ELF-1 (cell line): ENCODE data around the gene RAB10.
"Not testable (repeated sequence)": the region's sequence is repeated elsewhere in the genome, so short reads cannot be mapped to it uniquely, and the experiment has no call there.

Experiments used
- DNase-seq: peaks from one replicate; pipeline ENCODE4 v3.0.0-alpha.2; 2016; ENCODE audit warnings: low read depth, low spot score

Gene RAB10

DNA sequence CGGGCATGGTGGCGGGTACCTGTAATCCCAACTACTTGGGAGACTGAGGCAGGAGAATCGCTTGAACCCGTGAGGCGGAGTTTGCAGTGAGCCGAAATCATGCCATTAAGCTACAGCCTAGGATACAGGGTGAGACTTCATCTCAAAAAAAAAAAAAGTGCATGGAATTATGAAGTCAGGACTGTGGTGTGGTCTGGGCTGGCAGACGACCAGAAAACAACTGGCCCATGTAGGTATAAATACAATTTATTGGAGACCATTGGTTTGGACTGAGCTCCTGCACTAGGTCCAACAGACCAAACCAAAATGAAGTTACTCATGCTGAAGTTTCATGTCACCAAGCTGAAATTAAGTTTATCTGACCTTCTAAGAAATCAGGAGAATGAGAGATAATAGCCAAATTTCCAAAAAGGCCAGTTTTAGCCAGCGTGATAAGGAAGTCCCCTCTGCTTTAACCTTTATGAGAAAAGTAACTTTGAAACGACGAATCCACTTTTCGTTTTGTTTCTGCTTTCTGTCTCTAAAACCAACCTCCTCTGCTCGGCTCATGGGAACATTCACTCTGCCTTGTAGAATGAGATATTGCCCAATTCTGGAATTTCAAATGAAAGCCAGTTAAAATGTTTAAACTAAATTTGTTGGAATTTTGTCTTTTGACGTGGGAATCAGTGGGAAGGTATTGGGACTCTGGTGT, 17.7 kb upstream of the RAB10 start:
- DNase-seq, result no peak

DNA sequence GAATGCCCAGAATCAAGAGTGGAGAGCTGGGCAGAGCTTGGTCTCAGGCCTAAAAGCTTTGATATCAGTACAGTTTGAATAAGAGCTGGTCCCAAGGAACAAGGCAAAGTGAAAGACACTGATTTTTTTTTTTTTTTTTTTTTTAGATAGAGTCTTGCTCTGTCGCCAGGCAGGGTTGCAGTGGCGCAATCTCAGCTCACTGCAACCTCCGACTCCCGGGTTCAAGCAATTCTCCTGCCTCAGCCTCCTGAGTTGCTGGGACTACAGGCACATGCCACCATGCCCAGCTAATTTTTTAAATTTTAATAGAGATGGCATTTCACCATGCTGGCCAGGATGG, 17.2 kb upstream of the RAB10 start:
- not testable (repeated sequence) for DNase-seq

GRCh38 chr2:26017464-26018183, 16.3 kb upstream of the RAB10 start:
- DNase-seq, result no peak

DNA sequence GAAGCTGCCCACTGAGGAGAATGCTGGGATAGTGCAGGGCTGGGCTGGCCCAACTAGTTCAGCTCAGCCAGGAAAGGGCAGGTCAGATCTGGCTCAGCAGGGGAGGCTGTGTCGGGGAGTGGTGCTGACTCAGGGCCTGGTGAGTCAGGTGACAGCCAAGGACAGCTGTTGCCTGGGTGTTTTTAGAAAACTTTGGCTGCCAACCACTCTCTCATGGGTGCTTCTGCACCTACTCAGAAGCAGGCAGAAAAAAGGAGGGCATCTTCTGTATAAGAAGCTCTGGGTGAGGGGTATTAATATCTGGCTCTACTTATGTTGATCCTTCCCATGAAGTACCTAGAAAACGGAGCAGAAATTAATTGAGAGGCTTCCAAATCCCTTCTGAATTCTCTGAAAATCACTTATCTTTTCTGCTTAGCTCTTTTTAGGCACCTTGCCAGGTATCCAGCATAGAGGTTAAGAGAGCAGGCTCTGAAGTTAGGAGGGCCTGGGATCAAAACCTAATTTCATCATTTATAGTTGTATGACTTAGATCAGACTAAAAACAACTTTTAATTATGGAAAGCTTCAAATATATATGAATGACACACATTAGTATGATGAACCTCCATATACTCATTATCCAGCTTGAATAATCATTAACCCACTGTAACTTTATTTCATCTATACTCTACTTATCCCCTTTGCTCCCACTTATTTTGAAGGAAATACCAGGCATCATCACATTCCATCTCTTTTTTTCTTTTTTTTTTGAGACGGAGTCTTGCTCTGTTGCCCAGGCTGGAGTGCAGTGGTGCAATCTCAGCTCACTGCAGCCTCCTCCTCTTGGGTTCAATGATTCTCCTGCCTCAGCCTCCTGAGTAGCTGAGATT, 15.5 kb upstream of the RAB10 start:
- peak; percentile 78 for DNase-seq

DNA sequence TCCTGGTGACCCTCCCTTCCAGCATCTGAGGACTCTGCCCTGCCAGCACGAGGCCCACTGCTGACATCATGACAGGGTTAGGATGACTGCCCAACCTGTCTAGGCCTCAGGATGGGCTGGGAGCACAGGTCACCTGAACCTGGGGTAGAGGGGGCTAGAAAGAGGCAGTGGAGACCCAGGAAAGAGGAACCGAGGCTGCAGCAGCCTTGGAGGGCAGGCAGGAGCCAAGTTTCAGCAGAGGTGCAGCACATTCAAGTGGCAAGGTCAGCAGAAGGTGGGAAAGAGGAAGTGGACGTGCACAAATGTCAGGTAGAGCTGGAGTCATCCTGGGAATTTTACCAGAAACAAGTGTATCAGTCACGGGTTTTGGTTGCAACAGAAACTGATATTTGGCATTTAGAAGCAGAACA, 13.6 kb upstream of the RAB10 start:
- DNase-seq, result no peak

DNA sequence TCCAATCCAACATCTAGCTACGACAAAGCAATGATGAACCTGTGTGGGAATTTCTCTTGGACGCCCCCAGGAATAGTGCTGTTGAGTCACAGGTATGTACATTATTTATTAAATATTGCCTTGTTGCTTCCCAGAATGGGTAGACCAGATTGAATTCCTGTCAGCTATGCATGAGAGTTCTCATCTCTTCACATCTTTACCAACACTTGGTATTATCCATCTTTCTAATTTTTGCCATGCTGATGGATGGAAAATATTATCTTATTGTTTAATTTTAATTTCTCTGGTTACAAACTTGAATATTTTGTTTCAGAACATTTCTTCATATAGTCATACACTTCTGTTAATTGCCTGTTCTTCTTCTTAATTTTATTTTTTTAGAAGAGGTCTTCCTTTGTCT, 9.6 kb upstream of the RAB10 start:
- no peak for DNase-seq

- no peak for DNase-seq
These were observed 8.4 kb upstream of the RAB10 start for GRCh38 chr2:26025509-26025908.

DNA sequence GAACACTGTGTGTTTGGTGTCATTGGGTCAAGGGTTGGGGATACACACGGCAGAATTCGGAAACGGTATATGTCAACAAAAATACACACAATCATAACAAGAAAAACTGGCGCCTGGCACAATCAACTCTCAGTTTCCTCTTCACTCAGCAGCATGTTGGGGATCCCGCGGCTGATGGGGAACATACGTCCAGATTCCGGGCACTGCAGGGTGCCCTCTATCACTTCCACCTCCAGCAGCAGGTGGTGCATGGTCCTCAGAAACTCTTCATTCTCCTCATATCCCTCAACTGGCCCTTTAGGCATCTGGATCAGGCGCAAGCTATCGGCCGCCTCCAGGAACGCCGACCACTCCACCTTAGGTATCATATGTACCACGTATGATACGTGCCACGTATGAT, 5.8 kb upstream of the RAB10 start:
- not testable (repeated sequence) for DNase-seq

GRCh38 chr2:26032586-26033269, 1.2 kb upstream of the RAB10 start:
- not testable (repeated sequence) for DNase-seq

- DNase-seq, result peak; percentile 91
These were observed 540 bp upstream of the RAB10 start for GRCh38 chr2:26033270-26033817.

- DNase-seq, result no peak
These were observed 731 bp downstream of the RAB10 start for GRCh38 chr2:26034637-26034992.

- no peak for DNase-seq
These were observed 1.3 kb downstream of the RAB10 start for GRCh38 chr2:26035090-26035743.

DNA sequence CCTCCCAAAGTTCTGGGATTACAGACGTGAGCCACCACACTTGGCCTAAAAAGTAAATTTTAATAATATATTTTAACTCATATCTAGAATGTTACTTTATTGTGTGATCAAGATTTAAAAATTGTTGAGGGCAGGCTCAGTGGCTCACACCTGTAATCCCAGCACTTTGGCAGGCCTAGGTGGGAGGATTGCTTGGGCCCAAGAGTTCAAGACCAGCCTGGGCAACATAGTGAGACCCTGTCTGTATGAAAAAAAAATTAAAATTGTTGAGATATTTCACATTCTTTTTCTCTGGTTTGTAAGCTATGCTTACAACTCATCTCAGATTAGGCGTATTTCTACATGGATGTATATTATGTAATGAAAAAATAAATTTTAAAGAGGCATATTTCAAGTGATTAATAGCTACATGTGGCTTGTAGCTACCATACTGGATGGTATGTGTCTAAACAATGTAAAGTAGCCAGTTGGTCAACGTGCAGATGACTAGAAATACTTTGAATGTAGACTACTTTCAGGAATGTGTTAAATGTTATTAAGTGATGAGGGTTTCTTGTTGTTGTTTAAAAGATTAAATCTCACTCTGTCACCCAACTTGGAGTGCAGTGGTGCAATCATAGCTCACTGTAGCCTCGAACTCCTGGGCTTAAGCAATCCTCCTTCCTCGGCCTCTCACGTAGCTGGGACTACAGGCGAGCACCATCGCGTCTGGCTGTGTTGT, 5.9 kb downstream of the RAB10 start:
- no peak for DNase-seq

GRCh38 chr2:26043109-26043508, 9.2 kb downstream of the RAB10 start:
- no peak for DNase-seq

DNA sequence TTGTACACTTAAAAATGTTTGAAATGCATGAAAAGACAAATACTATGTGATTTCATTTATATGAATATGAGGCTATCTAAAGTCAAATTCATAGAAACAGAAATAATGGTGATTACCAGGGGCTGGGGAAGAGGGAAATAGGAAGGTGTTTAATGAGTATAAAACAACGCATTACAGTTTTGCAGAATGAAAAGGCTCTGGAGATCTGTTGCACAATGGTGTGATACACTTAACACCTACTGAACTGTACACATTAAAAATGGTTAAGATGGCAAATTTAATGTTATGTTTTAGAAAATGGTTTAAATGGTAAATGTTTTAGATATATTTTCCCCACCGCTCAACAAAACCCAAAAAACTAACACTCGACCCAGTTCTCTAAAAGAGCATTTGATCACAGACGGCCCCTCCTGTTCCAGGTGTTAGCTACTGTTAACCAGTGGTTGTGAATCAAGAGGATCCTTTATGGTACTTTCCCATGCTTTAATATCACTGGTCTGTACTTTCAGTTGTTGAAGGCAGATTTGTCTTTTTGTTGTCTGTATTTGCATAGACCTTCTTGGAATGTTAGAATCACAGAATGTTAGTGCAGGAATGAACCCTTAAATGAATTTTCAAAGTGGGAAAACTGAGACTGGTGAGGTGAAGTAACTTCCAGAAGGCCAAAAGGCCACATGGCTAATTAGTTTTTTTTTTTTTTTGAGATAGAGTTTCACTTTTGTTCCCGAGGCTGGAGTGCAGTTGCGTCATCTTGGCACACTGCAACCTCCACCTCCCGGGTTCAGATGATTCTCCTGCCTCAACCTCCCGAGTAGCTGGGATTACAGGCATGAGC, 10.2 kb downstream of the RAB10 start:
- DNase-seq, result no peak

DNA sequence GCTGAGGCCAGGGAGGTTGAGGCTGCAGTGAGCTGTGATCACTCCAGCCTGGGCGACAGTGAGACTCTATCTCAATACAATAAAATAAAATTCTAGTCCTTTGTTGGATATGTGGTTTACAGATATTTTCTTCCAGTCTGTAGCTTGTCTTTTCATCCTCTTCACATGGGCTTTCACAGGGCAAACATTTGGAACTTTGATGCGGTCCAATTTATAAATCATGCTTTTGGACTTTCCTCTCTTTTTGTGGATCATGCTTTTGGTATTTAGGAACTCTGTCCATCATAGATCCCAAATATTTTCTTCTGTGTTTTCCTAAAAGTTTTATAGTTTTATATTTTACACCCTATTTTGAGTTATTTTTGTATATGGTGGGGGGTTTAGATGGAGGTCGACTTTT, 14.9 kb downstream of the RAB10 start:
- DNase-seq, result no peak

- no peak for DNase-seq
These were observed 15.8 kb downstream of the RAB10 start for GRCh38 chr2:26049641-26050040.

DNA sequence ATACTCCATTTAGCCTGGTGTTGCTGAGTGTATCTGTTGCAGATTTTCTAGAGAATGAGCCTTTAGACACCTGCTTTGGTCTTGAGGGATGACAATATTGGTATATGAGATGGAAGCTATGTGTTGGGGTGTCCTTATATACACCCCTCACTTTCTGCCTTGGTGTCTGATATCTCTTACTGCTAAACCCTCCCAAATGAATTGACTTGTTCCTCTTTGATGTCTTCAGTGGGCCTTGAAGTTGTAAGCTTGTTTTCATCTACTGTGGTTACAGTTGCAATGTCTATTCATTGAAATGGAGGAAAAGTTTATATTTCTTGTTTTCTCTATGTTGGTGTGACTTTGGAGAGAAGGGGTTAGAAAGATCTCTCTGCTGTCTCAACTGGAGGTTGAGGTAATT, 18.9 kb downstream of the RAB10 start:
- no peak for DNase-seq

DNA sequence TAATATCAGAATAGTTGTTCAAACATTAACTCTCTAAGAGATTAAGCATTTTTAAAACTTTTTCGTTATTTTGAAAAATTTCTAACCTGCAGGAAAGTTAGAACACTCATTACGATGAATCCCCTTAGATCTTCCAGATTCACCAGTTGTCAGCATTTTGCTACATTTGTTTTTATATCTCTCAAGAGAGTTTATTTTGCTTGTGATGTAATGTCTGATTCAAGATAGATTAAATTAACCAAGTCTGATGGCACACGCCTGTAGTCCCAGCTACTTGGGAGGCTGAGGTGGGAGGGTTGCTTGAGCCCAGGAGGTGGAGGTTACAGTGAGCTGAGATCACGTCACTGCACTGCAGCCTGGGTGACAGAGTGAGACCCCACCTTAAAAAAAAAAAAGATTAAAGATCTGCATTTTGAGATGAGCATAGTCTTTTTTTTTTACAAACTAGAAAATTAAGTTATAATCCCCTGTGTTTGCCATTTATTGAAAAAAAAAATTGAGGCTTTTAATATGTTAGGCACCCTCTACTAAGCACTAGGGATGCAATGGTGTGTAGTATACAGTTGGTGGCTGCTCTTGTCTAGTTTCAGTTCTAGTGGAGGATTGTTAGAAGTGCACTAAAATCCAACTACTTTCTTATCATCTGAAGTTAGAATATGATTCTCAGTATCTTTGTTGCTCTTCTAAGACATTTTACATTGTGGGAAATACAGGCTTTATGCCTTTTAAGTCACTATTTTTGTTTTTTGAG, 20.9 kb downstream of the RAB10 start:
- no peak for DNase-seq
